ENCODE measurements around the gene ATG2A. TPM values are rescaled to one million over a fixed set of nuclear protein-coding genes. Genes with fewer than 3 reads are reported as not detected.

The ATG2A gene
- total RNA-seq, 6 donors from 2014 or later = 24.6 to 59.2 (median 33.3) TPM

- H3K4me1 ChIP-seq = peaks cover 40 to 68% (median 54%) of the 10 kb centered on the region in 4 donors
- DNase-seq = no peak
- no peaks in the 10 kb centered on the region for H3K27me3 ChIP-seq
- H3K9me3 ChIP-seq = no peaks in the 10 kb centered on the region
- WGBS, 2 donors = 7 to 25% methylated on average over 8 to 9 of the region's 9 CpGs
- H3K4me3 ChIP-seq = peak overlapping the region; percentile 46 to 66 (median 58)
- H3K27ac ChIP-seq = peak overlapping the region; percentile 78 to 88 (median 84)
- peaks cover 0 to 3% (median 1%) of the 10 kb centered on the region in 4 donors for H3K36me3 ChIP-seq
- TF ChIP-seq EP300 (IDR thresholded peaks at IDR 0.05) = no peak
- TF ChIP-seq POLR2AphosphoS5 (IDR thresholded peaks at IDR 0.05) = no peak
- TF ChIP-seq POLR2A (IDR thresholded peaks at IDR 0.05) = no peak
- no peak for TF ChIP-seq CTCF (IDR thresholded peaks at IDR 0.05)
- ATAC-seq (ENCODE audit: low FRiP score in 2 of 2) = no peak
These were observed 71.8 kb downstream of the ATG2A start for GRCh38 chr11:64845129-64845775.

Small RNAs within 50 kb of the gene (small RNA-seq; reads per million reads assigned to genes)
- gene MIR6749 (0 to 0.43 (median 0.12) reads per million in 4 donors), gene MIR6750 (0 to 0.06 (median 0) reads per million in 4 donors)

Other genes starting within 250 kb of the ATG2A start
- 10 to 100 TPM in 1 of 6 donors, 1 to 10 TPM in 2, under 1 TPM in 1, not detected in 2; 0.59 to 21.6 (median 2.9) TPM for gene NRXN2, start 194.0 kb downstream of the ATG2A start, total RNA-seq
- gene RASGRP2, start 173.1 kb downstream of the ATG2A start, total RNA-seq = 10 to 100 TPM; 20.5 to 80.7 (median 33.9) TPM
- 1 to 10 TPM; 1.0 to 3.7 (median 1.5) TPM for gene PYGM, start 157.2 kb downstream of the ATG2A start, total RNA-seq
- 100 to 1,000 TPM; 231 to 625 (median 265) TPM for gene SF1, start 138.7 kb downstream of the ATG2A start, total RNA-seq
- gene MAP4K2, start 114.0 kb downstream of the ATG2A start, total RNA-seq = 10 to 100 TPM; 19.0 to 84.7 (median 29.2) TPM
- 10 to 100 TPM; 15.4 to 47.1 (median 24.4) TPM for gene MEN1, start 106.7 kb downstream of the ATG2A start, total RNA-seq
- 10 to 100 TPM; 21.6 to 62.4 (median 26.0) TPM for gene CDC42BPG, start 72.6 kb downstream of the ATG2A start, total RNA-seq
- 100 to 1,000 TPM in 4 of 6 donors, 10 to 100 TPM in 2; 43.0 to 167 (median 103) TPM for gene EHD1, start 38.6 kb downstream of the ATG2A start, total RNA-seq
- 10 to 100 TPM; 21.0 to 48.1 (median 27.5) TPM for gene PPP2R5B, start 7.5 kb upstream of the ATG2A start, total RNA-seq
- not detected for gene GPHA2, start 18.7 kb upstream of the ATG2A start, total RNA-seq
- under 1 TPM in 1 of 6 donors, not detected in 5; 0.15 TPM for gene MAJIN, start 54.9 kb upstream of the ATG2A start, total RNA-seq
- gene BATF2, start 79.8 kb upstream of the ATG2A start, total RNA-seq = 10 to 100 TPM in 1 of 6 donors, 1 to 10 TPM in 5; 1.7 to 36.7 (median 6.0) TPM
- 100 to 1,000 TPM in 1 of 6 donors, 10 to 100 TPM in 5; 41.9 to 113 (median 81.2) TPM for gene ARL2, start 97.0 kb upstream of the ATG2A start, total RNA-seq
- 10 to 100 TPM; 14.7 to 32.1 (median 21.2) TPM for gene SNX15, start 110.2 kb upstream of the ATG2A start, total RNA-seq
- 10 to 100 TPM in 5 of 6 donors, 1 to 10 TPM in 1; 9.1 to 18.9 (median 14.5) TPM for gene SAC3D1, start 124.0 kb upstream of the ATG2A start, total RNA-seq
- gene NAALADL1, start 141.3 kb upstream of the ATG2A start, total RNA-seq = 10 to 100 TPM in 2 of 6 donors, 1 to 10 TPM in 4; 5.9 to 27.2 (median 9.1) TPM
- gene CDCA5, start 166.8 kb upstream of the ATG2A start, total RNA-seq = 1 to 10 TPM; 1.0 to 4.4 (median 1.8) TPM
- 10 to 100 TPM; 21.4 to 39.8 (median 34.6) TPM for gene ZFPL1, start 167.0 kb upstream of the ATG2A start, total RNA-seq
- gene VPS51, start 179.0 kb upstream of the ATG2A start, total RNA-seq = 100 to 1,000 TPM; 102 to 531 (median 175) TPM
- gene TM7SF2, start 194.7 kb upstream of the ATG2A start, total RNA-seq = 10 to 100 TPM; 36.8 to 82.7 (median 45.5) TPM
- 10 to 100 TPM; 12.6 to 28.5 (median 15.2) TPM for gene ZNHIT2, start 200.5 kb upstream of the ATG2A start, total RNA-seq
- gene FAU, start 204.9 kb upstream of the ATG2A start, total RNA-seq = 1,000 to 10,000 TPM in 1 of 6 donors, 100 to 1,000 TPM in 5; 405 to 1,014 (median 590) TPM
- gene MRPL49, start 205.1 kb upstream of the ATG2A start, total RNA-seq = 10 to 100 TPM; 15.7 to 78.6 (median 57.1) TPM
- 10 to 100 TPM; 31.1 to 70.6 (median 50.0) TPM for gene SYVN1, start 217.3 kb upstream of the ATG2A start, total RNA-seq